ENCODE results near the gene PIGL.
A peak's percentile ranks its signal among the peaks of the same experiment; 100 is the strongest.
"Not testable (repeated sequence)": the region's sequence is repeated elsewhere in the genome, so short reads cannot be mapped to it uniquely, and the experiment has no call there.

Gene PIGL

DNA sequence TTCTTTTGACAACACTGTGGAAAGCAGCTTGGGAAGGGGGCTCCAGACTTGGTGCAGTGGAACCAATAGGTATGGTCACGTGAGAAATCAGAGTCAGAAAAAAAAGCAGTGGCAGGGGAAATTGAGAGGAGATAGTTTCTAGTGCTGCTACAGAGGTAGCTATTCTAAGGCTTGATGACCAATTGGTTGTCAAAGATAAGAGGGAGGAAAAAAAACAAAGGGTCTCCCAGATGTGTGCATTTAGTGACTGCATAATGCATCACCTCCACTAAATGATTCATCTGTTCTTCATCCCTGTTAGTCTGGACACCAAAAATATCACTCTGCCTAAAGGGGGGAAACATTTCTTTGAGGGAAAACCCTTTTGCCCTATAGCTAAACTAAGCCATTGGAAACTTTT is 56.5 kb downstream of the PIGL start:
- DNase-seq (ENCODE audit: low spot score) = no peak

GRCh38 chr17:16273929-16274339 is 56.9 kb downstream of the PIGL start:
- DNase-seq (ENCODE audit: low spot score) = no peak

GRCh38 chr17:16275024-16275423 is 58.0 kb downstream of the PIGL start:
- DNase-seq (ENCODE audit: low spot score) = no peak

- no peak for DNase-seq (ENCODE audit: low spot score)
Measured at GRCh38 chr17:16277163-16277562, 60.2 kb downstream of the PIGL start.

GRCh38 chr17:16281351-16281750 is 64.3 kb downstream of the PIGL start:
- no peak for DNase-seq (ENCODE audit: low spot score)

- no peak for DNase-seq (ENCODE audit: low spot score)
Measured at GRCh38 chr17:16282522-16282921, 65.5 kb downstream of the PIGL start.

GRCh38 chr17:16283705-16284104 is 66.7 kb downstream of the PIGL start:
- DNase-seq (ENCODE audit: low spot score) = no peak

DNA sequence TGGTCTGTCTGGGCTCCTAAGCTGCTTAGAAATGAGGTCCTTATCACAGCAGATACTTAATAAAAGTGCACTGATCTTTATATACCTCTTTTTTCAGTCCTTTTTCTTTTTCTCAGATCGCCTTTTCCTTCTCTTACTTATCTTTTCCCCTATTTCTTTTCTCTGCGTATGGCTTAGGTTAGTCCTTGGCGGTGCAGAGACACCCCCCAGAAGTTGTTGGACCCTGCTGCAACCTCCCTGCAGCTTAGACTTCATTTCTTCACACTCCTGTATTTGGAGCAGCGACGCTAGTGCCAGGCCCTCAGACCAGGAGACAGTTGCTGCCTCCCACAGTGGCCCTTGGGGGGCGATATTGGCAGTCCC is 68.6 kb downstream of the PIGL start:
- DNase-seq (ENCODE audit: low spot score) = no peak

GRCh38 chr17:16286009-16286946 is 69.3 kb downstream of the PIGL start:
- peak; percentile 77 for DNase-seq (ENCODE audit: low spot score)

DNA sequence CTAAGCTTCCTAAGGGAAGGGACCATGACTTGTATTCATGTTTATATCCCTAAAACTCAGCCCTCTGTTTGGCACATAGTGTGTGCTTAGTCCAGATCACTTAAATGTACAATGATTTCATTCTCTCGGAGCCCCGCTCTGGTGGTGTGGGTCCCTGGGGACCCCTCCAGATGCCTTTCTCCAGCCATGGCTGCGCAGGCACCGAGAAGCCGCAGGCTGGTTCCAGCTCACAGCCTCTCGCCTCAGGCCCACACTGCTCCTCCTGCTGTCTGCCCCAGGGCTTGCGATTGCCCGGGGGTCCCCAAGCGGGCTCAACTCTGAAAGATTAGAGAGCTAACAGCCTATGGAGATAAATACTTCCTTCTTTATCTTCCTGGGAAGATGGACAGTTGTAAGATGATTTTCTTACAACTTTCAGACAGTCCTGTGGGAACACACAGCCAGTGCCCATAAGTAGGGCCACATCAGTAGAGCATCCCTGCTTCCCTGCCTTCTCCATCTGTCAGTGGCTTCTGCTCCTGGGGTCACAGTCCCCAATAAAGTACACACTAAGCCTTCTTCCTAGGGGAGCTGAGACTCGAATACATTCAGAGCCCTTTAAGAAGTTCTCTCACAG is 70.0 kb downstream of the PIGL start:
- no peak for DNase-seq (ENCODE audit: low spot score)

DNA sequence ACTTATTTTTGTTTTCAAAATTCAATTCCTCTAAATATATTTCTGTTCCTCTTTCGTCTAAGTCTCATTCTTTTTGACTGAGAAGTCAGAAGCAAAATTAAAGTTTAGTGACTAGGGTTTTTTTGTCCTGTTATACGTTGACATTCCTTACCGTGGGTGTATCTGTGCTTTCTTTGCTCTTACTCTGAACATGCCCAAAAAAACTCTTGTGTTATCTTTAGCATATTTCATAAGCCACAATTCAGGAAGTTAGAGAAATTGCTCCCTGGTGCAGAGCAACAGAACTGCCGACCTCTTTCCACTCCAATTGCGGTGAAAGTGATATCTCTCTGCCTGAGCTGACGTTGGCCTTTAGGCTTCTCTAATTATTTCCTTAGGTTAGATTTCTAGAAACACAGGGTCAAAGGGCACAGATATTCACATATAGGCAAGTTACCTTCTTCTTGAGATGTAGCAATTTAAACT is 70.6 kb downstream of the PIGL start:
- no peak for DNase-seq (ENCODE audit: low spot score)

- DNase-seq (ENCODE audit: low spot score) = no peak
Measured at GRCh38 chr17:16288860-16289571, 72.0 kb downstream of the PIGL start.

GRCh38 chr17:16293931-16294330 is 76.9 kb downstream of the PIGL start:
- DNase-seq (ENCODE audit: low spot score) = no peak

- no peak for DNase-seq (ENCODE audit: low spot score)
Measured at GRCh38 chr17:16294560-16294959, 77.5 kb downstream of the PIGL start.

DNA sequence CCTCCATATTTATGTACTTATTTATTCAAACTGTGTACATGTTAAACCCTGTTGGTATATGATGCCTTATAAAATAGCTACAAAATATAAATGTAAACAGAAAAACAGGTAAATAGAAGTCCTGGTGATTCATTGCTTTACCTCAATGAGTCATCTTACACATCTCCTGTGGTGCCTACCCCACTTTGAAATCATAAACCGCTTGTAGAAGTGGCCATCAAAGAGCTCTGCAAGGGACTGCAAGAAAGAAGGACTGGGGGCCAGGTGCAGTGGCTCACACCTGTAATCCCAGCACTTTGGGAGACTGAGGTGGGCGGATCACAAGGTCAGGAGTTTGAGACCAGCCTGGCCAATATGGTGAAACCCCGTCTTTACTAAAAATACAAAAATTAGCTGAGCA is 79.1 kb downstream of the PIGL start:
- not testable (repeated sequence) for DNase-seq (ENCODE audit: low spot score)

GRCh38 chr17:16297367-16298139 is 80.5 kb downstream of the PIGL start:
- DNase-seq (ENCODE audit: low spot score) = no peak

GRCh38 chr17:16298140-16298662 is 81.2 kb downstream of the PIGL start:
- DNase-seq (ENCODE audit: low spot score) = no peak

DNA sequence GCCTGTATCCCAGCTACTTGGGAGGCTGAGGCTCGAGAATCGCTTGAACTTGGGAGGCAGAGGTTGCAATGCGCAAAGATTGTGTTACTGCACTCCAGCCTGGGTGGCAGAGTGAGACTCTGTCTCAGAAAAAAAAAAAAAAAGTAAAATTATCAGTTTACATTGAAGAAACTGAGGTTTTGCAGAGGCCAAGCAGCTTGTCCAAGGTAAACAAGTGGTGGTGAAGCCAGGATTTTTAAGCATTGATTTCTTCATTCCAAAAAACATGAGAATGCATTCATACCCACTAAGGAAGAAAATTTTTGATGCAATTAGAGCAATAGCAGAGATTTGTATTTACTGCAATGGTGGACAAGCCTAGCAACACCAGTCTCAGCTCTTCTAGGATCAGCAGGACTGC is 83.5 kb downstream of the PIGL start:
- DNase-seq (ENCODE audit: low spot score) = no peak

DNA sequence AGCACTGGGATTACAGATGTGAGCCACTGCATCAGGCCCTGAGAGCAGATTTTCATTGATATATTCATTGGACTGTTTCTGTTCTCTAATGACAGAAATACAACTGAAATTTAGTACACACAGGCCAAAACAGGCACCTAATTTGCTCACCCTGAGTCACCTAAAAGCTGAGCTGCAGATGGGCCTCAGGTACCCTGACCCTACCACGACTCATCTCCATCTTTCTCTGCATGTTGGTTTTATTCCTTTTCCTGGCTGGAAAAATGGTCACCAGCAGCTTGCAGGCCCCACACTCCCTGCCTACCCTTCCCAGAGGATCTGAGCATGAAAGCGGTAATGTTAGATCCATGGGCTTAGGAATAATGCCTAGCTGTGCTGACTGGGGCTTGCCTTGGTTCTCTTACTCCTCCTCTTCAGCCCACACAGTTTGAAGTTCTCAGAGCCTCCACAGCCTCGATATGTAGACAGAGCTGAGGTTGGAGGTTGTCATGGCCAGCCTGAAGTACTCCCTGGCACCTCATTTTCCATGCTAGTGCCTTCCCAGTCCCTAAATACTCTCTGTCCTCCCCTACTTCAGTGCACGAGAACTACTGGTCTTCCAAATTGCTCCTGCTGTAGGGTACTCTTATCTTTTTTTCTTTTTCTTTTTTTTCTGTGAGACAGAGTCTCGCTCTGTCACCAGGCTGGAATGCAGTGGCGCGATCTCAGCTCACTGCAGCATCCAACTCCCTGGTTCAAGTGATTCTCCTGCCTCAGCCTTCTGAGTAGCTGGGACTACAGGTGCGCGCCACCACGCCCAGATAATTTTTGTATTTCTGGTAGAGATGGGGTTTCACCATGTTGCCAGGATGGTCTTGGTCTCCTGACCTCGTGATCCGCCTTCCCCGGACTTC is 85.2 kb downstream of the PIGL start:
- no peak for DNase-seq (ENCODE audit: low spot score)

DNA sequence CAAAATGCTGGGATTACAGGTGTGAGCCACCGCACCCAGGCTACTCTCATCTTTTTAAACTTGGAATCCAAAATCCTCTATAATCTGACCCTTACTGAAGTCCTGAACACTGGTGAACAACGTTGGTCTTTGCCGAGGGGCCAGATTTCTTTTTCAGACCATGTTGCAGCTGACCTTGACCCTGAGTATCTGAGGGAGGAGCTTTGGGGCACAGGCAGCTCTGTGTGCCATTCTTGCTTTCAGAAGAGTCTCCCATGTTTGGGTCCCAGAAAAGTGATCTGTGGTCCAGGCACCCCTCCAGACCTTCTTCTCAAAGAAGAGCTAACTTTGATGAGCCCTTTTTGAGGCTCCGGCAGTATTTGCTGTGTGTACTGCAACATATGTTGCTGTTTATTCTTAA is 85.8 kb downstream of the PIGL start:
- no peak for DNase-seq (ENCODE audit: low spot score)
